Uterus (tissue), 2 donors: ENCODE results near the gene TMEM131L.

ENCODE experiments used
- POLR2A ChIP-seq, 2 donors: fragments of 450-650 bp; IDR thresholded peaks; one replicate each; pipeline ENCODE4 v1.6.1; 2016; ENCODE audit warnings: antibody characterized with exemption in 2 of 2, mild to moderate bottlenecking in 1 of 2, moderate library complexity in 1 of 2
- TF ChIP-seq, protein P1 (sequence below), 4 experiments: fragments of 200-600 bp in 2 of 4; fragments of 450-650 bp in 2 of 4; sonication (generic) in 2 of 4; IDR thresholded peaks; one replicate each; pipeline ENCODE4 v1.5.1; 2016 to 2019; ENCODE audit warnings: antibody characterized with exemption in 4 of 4, mild to moderate bottlenecking in 2 of 4, moderate library complexity in 1 of 4

DNA sequence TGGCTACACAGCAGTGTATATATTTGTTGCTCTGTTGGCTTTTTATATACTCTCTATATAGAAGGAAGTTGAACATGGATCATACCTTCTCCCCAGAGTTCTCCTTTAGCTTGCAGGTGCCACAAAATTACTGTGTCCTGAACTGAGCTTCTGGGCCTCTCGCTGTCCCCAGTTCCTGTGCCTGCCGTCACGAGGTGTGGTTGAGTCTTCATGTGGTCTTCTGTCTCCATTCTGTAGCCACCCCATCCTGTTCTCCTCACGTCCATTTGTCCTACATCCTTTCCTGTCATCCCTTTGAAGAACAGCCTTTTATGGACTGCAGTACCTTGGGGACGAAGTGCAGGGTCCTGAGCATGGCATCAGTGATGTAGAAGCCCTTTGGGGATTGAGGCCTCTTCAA, 14.5 kb downstream of the TMEM131L start:
- TF ChIP-seq, protein P1, sequence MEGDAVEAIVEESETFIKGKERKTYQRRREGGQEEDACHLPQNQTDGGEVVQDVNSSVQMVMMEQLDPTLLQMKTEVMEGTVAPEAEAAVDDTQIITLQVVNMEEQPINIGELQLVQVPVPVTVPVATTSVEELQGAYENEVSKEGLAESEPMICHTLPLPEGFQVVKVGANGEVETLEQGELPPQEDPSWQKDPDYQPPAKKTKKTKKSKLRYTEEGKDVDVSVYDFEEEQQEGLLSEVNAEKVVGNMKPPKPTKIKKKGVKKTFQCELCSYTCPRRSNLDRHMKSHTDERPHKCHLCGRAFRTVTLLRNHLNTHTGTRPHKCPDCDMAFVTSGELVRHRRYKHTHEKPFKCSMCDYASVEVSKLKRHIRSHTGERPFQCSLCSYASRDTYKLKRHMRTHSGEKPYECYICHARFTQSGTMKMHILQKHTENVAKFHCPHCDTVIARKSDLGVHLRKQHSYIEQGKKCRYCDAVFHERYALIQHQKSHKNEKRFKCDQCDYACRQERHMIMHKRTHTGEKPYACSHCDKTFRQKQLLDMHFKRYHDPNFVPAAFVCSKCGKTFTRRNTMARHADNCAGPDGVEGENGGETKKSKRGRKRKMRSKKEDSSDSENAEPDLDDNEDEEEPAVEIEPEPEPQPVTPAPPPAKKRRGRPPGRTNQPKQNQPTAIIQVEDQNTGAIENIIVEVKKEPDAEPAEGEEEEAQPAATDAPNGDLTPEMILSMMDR (IDR thresholded peaks at IDR 0.05) = no peak
- no peak for TF ChIP-seq POLR2A (IDR thresholded peaks at IDR 0.05)
